NK-92 treated with Interleukin-12 subunit alpha and Interleukin-12 subunit beta, amount 100 ng/mL, for 24 hours (cell line): ENCODE results near the gene DENND5A.

Experiments used
- DNase-seq: peaks from one replicate; lab custom pipeline; 2025; lab: John Stamatoyannopoulos, UW

Gene DENND5A

GRCh38 chr11:9096427-9096826 lies 168.7 kb downstream of the DENND5A start:
- DNase-seq = no peak

- no peak for DNase-seq
Measured at GRCh38 chr11:9095421-9095820, 169.7 kb downstream of the DENND5A start.

GRCh38 chr11:9094420-9094819 lies 170.7 kb downstream of the DENND5A start:
- no peak for DNase-seq

GRCh38 chr11:9092853-9093778 lies 172.0 kb downstream of the DENND5A start:
- DNase-seq = no peak

GRCh38 chr11:9092072-9092471 lies 173.1 kb downstream of the DENND5A start:
- DNase-seq = no peak

GRCh38 chr11:9091044-9091922 lies 173.9 kb downstream of the DENND5A start, which contains the start of gene SCUBE2:
Gene SCUBE2 (minus strand): TSS chr11:9091599. CDS start chr11:9091528, 71 bp downstream.
- no peak for DNase-seq

- DNase-seq = no peak
Measured at GRCh38 chr11:9090488-9091043, 174.6 kb downstream of the DENND5A start.

- DNase-seq = no peak
Measured at GRCh38 chr11:9089636-9090035, 175.5 kb downstream of the DENND5A start.

GRCh38 chr11:9089061-9089460 lies 176.1 kb downstream of the DENND5A start:
- DNase-seq = no peak
